Large intestine (tissue), 3 donors: ENCODE data around the gene THPO. TPM values are rescaled to one million over a fixed set of nuclear protein-coding genes. Genes with fewer than 3 reads are reported as not detected.

Experiments used
- DNase-seq, 2 donors: peaks; one replicate each; pipeline versions ENCODE4 v3.0.0 to v3.0.0-alpha.2; 2013
- H3K27ac ChIP-seq: one replicate; pipeline ENCODE4 v1.5.1; 2013; ENCODE audit warnings: low read length
- H3K27me3 ChIP-seq: 2 replicates; pipeline ENCODE4 v1.6.1; 2013; ENCODE audit warnings: low read length; ENCODE audit not compliant: control insufficient read depth, insufficient read depth
- H3K36me3 ChIP-seq: 2 replicates; pipeline ENCODE4 v1.6.1; 2013; ENCODE audit warnings: low read length; ENCODE audit not compliant: control insufficient read depth, insufficient read depth
- H3K4me1 ChIP-seq: one replicate; pipeline ENCODE4 v1.6.1; 2013; ENCODE audit warnings: low read length; ENCODE audit not compliant: control insufficient read depth, insufficient read depth
- H3K4me3 ChIP-seq: one replicate; pipeline ENCODE4 v1.5.1; 2013; ENCODE audit warnings: low read length
- H3K9me3 ChIP-seq: one replicate; pipeline ENCODE4 v1.6.1; 2013; ENCODE audit warnings: mild to moderate bottlenecking, low read depth, low read length, moderate library complexity; ENCODE audit not compliant: control insufficient read depth
- WGBS: methylation state at CpG from one replicate; pipeline ENCODE4 v1.1.5; 2013; ENCODE audit warnings: low lambda C conversion rate; ENCODE audit not compliant: insufficient coverage; 5-methylcytosine and 5-hydroxymethylcytosine counted together
- polyA plus RNA-seq: library from polyadenylated mRNA; unstranded; fragments of 120-200 nt; gene quantifications from one replicate; pipeline ENCODE4 v1.2.1, GENCODE V29; 2013

The THPO gene
- polyA plus RNA-seq, 1 donor: 1.9 TPM

DNA sequence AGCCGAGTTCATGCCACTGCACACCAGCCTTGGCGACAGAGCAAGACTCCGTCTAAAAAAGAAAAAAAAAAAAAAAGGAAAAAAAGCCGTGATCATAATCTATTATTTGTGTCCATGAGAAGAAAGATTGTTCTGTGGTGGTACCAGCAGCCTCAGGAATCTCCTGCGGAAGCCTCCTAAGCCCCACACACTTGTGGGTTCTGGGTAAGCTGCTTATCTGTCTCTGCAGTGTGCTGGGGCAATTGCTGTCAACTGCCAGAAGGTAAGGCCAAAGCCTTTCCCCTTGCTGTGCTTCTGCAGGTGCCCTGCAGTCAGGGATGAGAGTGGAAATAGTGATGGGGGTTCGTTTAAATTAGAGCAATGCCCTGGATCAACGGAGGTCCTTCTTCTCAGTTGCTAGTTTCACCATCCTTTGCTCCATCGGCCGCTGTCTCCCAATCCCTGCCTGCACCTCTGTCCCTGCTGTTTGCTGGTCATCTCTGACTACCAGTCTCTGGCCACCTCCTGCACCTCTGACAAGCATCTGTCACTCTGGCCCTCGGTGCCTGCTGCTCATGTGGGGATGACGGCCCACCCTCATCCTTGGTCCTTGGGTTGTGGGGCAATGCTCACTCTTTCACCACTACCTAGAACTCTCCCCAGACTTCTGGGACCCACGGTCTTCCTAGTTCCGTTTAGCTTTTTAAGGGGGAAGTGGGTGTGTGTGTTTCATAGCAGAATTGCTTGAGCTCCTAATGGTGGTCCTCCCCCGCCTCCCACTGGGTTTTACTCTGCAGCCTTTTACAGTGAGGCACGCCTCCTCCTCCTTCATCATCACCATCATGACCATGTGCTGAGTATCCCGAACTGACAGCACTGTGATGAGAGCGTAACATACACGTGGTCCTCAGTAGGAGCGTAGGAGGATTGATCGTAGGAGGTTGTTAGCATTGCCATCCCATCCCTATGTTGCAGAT lies 27.3 kb upstream of the THPO start:
- DNase-seq: no peak
- no peak overlapping the region for H3K4me3 ChIP-seq
- no peak overlapping the region for H3K27ac ChIP-seq
- no CpG with 5 or more reads among the region's 20 CpGs for WGBS
- peaks cover 9% of the 10 kb centered on the region for H3K27me3 ChIP-seq
- no peaks in the 10 kb centered on the region for H3K36me3 ChIP-seq
- no peaks in the 10 kb centered on the region for H3K9me3 ChIP-seq
- no peaks in the 10 kb centered on the region for H3K4me1 ChIP-seq

DNA sequence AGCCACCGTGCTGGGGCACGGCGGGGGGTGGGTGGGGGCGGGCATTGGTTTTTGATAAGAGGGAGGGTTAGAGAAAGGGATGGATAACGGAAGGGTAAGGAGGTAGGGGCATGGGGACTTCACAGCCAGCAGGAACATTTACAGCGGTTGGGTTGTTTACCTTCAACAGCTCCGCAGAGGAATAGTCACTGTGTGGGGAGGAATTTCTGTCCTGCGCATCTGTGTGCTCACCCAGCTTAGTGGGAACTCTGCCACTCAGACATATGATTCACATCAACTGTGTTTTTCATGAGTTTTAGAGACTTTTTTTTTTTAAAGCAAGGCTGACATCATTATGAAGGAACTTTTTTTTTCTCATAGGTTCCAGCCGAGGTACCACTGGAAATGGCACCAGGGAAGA lies 21.4 kb upstream of the THPO start:
- Histone ChIP-seq H3K27me3 (peaks cover 18% of the 10 kb centered on the region), H3K4me1 (no peaks in the 10 kb centered on the region), H3K36me3 (no peaks in the 10 kb centered on the region), H3K27ac (no peak overlapping the region), H3K9me3 (no peaks in the 10 kb centered on the region), H3K4me3 (no peak overlapping the region)
- WGBS: no CpG with 5 or more reads among the region's 9 CpGs
- no peak for DNase-seq

DNA sequence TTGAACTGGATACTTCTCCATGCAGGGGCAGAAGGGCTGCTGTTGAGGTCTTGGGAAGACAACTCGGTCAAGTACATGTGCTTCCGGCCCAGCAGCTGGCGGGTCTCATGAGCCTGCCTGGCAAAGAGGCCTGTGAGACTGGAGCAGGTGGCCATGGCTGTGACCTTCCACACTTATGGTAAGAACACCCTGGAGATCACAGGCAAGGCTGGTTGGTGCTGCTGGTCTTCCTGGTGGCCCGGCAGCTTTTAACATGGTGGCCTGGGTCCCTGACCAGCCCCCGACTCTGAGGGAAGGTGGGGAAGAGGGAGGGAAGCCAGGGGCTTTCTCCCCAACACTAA lies 17.3 kb upstream of the THPO start:
- no peak overlapping the region for H3K4me3 ChIP-seq
- no CpG with 5 or more reads among the region's 5 CpGs for WGBS
- H3K4me1 ChIP-seq: no peaks in the 10 kb centered on the region
- no peak overlapping the region for H3K27ac ChIP-seq
- no peaks in the 10 kb centered on the region for H3K9me3 ChIP-seq
- no peaks in the 10 kb centered on the region for H3K36me3 ChIP-seq
- peaks cover 16% of the 10 kb centered on the region for H3K27me3 ChIP-seq
- no peak for DNase-seq

DNA sequence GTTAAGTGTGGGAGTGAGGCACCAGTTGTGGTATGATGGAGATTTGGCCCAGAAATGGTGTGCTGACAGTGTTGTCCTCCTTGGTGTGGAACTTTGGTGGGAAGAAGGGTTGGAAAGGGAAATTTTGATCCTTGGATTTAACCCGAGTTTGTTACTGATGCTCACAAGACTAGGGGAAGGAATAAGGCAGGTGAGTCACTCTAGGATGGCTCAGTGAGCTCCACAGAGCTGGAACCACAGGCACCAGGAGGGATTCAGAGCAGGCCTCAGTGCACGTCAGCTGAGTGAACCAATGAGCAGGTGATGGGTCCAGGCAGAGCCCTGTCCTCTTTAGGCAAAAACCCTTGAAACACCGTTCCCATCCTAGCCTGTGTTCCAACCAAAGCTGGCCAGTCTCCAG lies 13.3 kb upstream of the THPO start:
- H3K27me3 ChIP-seq: peaks cover 18% of the 10 kb centered on the region
- no peak overlapping the region for H3K27ac ChIP-seq
- H3K9me3 ChIP-seq: no peaks in the 10 kb centered on the region
- no CpG with 5 or more reads among the region's 3 CpGs for WGBS
- H3K4me3 ChIP-seq: no peak overlapping the region
- DNase-seq: no peak
- H3K4me1 ChIP-seq: no peaks in the 10 kb centered on the region
- no peaks in the 10 kb centered on the region for H3K36me3 ChIP-seq

DNA sequence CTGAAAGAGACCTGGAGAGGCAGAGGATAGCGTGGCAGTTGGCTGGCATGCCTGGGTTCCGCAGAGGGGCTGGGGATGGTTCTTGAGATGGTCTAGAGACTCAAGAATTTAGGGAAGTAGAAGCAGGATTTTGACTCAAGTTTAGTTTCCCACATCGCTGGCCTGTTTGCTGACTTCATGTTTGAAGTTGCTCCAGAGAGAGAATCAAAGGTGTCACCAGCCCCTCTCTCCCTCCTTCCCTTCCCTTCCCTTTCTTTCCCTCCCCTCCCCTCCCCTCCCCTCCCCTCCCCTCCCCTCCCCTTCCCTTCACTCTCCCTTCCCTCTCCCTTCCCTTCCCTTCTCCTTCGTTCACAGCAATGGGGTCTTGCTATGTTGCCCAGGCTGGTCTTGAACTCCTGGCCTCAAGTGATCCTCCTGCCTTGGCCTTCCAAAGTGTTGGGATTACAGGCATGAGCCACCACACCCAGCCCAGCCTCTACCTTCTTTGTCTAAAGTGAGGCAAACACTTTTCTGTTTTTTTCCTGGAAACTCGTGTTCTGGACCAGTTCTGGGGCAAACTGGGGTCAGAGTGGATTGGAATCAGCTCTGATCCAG lies 12.0 kb upstream of the THPO start:
- no peaks in the 10 kb centered on the region for H3K9me3 ChIP-seq
- H3K4me1 ChIP-seq: no peaks in the 10 kb centered on the region
- H3K36me3 ChIP-seq: no peaks in the 10 kb centered on the region
- H3K27ac ChIP-seq: no peak overlapping the region
- H3K27me3 ChIP-seq: peaks cover 18% of the 10 kb centered on the region
- no peak for DNase-seq
- 80% methylated on average over 1 of the region's 5 CpGs for WGBS
- H3K4me3 ChIP-seq: no peak overlapping the region

DNA sequence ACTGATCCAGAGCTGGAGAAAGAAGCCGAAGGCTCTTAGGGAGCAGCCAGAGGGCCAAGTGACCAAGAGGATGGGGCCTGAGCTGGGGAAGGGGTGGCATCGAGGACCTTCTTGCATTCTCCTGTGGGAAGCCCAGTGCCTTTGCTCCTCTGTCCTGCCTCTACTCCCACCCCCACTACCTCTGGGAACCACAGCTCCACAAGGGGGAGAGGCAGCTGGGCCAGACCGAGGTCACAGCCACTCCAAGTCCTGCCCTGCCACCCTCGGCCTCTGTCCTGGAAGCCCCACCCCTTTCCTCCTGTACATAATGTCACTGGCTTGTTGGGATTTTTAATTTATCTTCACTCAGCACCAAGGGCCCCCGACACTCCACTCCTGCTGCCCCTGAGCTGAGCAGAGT lies 11.4 kb upstream of the THPO start:
- WGBS: no CpG with 5 or more reads among the region's 5 CpGs
- no peak for DNase-seq
- no peaks in the 10 kb centered on the region for H3K9me3 ChIP-seq
- no peaks in the 10 kb centered on the region for H3K36me3 ChIP-seq
- no peaks in the 10 kb centered on the region for H3K4me1 ChIP-seq
- H3K27ac ChIP-seq: no peak overlapping the region
- peaks cover 18% of the 10 kb centered on the region for H3K27me3 ChIP-seq
- H3K4me3 ChIP-seq: no peak overlapping the region

DNA sequence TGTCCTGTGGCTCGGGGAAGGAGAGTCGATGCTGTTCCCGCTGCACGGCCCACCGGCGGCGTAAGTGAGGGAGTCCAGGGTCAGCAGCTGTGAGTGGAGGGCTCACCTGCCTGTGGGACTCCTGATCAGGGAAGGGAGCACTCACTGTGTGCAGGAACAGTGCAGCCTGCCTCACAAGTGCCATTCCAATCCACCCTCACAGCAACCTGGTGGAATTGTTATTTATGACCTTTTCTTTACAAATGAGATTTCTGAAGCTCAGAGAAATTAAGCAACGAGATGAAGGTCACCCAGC lies 10.9 kb upstream of the THPO start:
- Histone ChIP-seq H3K27ac (no peak overlapping the region), H3K9me3 (no peaks in the 10 kb centered on the region), H3K36me3 (no peaks in the 10 kb centered on the region), H3K4me3 (no peak overlapping the region), H3K4me1 (no peaks in the 10 kb centered on the region), H3K27me3 (peaks cover 18% of the 10 kb centered on the region)
- WGBS: 0% methylated on average over 1 of the region's 8 CpGs
- DNase-seq: no peak

DNA sequence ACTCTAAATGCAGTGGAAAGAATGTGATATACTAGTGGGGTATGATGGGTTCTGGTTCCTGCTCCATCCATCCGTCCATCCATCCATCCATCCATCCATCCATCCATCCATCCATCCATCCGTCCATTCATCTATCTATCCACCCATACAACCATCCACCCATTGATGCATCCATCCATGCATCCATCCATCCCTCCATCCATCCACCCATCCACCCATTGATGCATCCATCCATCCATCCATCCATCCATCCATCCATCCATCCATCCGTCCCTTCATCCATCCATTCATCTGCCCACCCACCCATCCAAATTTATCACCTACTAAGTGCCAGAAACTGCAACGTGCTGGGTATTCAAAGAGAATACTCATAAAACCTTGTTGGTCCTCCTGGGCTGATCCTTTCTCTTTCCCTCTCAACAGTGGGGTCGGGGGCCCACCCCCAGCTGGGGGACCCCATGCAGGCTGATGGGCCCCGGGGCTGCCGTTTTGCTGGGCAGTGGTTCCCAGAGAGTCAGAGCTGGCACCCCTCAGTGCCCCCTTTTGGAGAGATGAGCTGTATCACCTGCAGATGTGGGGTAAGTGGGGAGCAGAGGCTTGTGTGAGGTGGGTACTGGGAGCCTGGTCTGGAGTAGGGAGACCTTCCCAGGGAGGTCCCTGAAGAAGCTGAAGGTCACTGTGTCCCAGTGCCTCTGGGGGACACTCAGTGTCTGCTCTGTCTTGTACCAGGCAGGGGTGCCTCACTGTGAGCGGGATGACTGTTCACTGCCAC lies 10.3 kb upstream of the THPO start:
- Histone ChIP-seq H3K27ac (no peak overlapping the region), H3K9me3 (no peaks in the 10 kb centered on the region), H3K4me1 (no peaks in the 10 kb centered on the region), H3K27me3 (peaks cover 18% of the 10 kb centered on the region), H3K4me3 (no peak overlapping the region), H3K36me3 (no peaks in the 10 kb centered on the region)
- DNase-seq: no peak
- WGBS: 80% methylated on average over 1 of the region's 8 CpGs

DNA sequence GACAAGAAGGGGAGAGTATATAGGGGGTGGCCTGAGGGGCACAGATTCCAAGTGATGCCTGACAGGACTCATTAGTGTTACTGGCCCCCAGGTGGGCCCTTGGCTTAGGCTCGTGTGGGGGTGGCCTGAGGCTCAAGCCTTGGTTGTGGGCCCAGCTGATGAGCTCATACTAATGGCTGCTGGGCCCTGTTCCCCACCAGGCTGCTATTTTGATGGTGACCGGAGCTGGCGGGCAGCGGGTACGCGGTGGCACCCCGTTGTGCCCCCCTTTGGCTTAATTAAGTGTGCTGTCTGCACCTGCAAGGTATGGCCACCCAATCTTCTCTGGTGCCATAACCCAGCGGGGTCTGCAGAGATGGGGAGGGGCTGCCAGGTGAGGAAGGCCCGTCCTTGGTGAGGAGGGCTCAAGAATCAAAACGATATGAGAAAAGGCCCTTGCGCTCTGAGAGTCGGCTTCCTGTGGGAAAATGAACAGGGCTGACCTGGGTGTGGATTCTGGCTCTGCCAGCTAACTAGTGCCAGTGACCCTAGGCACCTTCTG lies 9.2 kb upstream of the THPO start:
- H3K27me3 ChIP-seq: peaks cover 27% of the 10 kb centered on the region
- H3K4me3 ChIP-seq: no peak overlapping the region
- no peak for DNase-seq
- no CpG with 5 or more reads among the region's 12 CpGs for WGBS
- no peaks in the 10 kb centered on the region for H3K36me3 ChIP-seq
- no peak overlapping the region for H3K27ac ChIP-seq
- no peaks in the 10 kb centered on the region for H3K4me1 ChIP-seq
- H3K9me3 ChIP-seq: no peaks in the 10 kb centered on the region

DNA sequence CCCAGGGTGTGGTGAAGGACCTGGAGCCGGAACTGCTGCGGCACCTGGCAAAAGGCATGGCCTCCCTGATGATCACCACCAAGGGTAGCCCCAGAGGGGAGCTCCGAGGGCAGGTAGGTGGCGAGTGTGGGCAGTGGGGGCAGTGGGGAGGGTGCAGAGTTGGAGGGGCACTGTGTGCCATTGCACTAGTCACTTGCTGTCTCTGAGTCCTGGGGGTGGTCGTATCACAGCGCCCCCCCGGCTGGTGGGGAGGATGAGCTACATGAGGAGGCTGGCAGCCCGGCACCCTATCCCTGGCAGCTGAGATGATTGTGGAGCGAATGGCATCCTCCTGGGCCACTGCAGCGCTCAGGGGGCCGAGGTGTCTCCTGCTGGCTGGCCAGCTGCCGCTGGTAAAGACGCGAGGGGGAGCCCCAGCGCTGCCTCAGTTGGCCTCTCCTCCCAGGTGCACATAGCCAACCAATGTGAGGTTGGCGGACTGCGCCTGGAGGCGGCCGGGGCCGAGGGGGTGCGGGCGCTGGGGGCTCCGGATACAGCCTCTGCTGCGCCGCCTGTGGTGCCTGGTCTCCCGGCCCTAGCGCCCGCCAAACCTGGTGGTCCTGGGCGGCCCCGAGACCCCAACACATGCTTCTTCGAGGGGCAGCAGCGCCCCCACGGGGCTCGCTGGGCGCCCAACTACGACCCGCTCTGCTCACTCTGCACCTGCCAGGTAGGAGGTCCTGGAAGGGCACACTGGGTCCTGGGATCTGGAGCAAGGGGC lies 8.2 kb upstream of the THPO start:
- H3K27ac ChIP-seq: no peak overlapping the region
- no peaks in the 10 kb centered on the region for H3K36me3 ChIP-seq
- peaks cover 33% of the 10 kb centered on the region for H3K27me3 ChIP-seq
- no CpG with 5 or more reads among the region's 37 CpGs for WGBS
- H3K4me3 ChIP-seq: no peak overlapping the region
- H3K9me3 ChIP-seq: peaks cover 3% of the 10 kb centered on the region
- DNase-seq: no peak
- H3K4me1 ChIP-seq: peaks cover 5% of the 10 kb centered on the region
